HG02870 (cell line): ENCODE data around the gene TM9SF2.
"Not testable (repeated sequence)": the region's sequence is repeated elsewhere in the genome, so short reads cannot be mapped to it uniquely, and the experiment has no call there.

Experiments used
- ATAC-seq: cut with Tn5 transposase; IDR thresholded peaks from one replicate; pipeline ENCODE4 v1.9.1; 2021; ENCODE audit warnings: mild to moderate bottlenecking, moderate library complexity; ENCODE audit not compliant: unreplicated experiment

The TM9SF2 gene

DNA sequence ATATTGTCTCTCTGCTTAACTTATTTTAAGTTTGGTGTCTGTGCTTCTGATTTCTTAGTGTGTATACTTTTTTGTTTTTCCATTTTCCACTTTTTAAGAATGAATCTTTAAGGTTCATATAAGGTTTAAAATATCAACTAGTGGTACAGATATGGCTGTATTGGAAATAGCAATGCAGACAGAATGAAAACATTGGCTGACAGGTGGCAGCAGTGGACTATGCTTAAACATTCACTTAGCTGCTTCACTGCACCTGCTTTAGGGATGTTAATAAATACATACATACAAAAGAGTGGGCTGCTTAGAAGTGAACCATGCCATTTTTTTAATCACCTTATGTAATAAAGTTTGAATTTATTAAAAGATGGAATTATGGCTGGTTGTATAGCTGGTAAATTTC is 27.3 kb downstream of the TM9SF2 start:
- peak; percentile 73 for ATAC-seq

DNA sequence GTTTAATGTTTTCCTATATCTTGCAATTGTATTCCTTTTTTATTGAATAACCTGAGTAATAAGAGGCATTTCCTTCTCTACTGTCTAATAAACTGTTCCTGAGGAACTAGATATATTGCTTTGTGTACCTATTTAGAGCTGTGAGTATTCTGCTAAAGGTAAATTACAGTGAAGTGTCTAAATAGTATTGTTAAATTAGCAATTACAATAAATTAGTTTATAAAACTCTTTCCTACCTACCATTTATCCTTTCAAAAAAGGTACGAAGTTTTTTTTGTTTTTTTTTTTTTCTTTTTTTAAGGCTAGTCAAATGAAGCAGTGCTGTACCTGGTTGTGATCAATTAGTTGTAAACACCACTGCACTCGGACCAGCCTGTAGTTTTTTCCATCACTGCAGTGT is 34.8 kb downstream of the TM9SF2 start:
- ATAC-seq, result no peak

DNA sequence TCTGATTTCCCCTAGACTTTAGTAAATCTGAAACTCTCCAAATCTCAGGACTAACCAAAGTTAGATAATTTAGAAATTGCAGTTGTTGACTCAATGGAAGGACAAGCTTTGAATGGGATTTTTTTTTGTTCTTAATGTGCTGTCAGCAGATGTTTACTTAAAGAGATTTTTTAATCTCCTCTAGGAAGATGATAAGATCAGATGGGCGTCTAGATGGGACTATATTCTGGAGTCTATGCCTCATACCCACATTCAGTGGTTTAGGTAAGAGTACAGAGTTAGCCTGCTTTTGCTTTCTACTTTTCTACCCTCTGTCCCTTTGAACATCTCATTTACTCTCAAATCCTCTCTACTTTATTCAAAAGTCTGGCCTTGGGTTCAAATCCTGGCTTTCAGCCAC is 39.3 kb downstream of the TM9SF2 start:
- ATAC-seq, result no peak

DNA sequence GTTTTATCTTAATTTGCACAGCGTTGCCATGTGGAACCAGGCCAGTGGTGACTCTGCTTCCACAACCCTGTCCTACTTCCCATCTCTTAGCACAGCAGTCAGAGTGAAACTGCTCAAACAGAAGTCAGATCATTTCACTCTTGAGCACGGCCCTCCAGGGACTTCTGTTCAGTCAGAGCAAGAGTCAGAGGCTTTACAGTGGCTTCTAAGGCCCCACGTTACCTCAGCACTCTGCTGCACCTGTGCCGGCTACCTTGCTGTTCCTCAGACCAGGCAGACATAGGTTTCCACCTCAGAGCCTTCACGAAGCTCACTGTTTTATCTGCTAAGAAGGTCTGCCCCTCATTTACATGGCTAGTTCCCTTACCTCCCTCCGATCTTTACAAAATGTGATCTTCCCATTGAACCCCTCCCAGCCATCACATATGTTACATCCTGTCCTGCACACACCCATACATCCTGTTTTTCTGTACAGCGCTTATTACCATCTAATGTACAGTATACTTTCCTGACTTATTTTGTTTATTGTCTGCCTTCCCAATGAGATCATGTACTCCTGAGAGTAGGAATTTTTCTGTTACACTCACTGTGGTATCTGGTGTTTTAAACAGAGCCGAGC is 41.6 kb downstream of the TM9SF2 start:
- peak; percentile 97 for ATAC-seq

DNA sequence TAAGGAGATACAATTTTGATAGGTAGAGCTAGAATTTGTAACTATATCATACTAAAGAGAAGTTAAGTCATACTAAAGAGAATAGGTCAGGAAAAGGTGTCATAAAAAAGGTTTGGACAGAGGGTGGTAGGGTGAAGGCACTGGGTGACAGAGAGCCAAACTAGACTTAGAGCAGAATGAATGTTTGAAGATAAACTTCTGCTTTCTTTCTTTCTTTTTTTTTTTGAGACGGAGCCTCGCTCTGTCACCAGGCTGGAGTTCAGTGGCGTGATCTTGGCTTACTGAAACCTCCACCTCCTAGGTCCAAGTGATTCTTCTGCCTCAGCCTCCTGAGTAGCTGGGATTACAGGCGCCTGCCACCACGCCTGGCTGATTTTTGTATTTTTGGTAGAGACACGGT is 44.1 kb downstream of the TM9SF2 start:
- ATAC-seq, result no peak

DNA sequence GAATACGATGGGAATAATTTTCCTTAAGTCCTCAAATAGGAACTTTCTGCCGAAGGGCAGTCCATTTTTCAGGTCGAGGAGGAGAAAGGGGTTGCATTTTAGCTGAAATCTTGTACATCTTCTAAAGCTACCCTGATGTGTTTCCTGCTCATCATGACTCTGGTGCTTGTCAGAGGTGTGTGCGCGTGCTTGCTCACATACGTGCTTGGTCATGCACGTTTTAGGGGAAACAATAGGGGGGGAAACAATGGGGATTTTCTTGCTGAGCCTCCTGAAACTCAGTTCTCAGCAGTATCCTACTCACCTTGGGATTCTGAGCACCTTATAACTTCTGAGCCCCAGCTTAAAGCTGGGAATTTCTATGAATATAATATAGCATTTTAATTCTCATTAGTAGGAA is 44.7 kb downstream of the TM9SF2 start:
- ATAC-seq, result no peak

DNA sequence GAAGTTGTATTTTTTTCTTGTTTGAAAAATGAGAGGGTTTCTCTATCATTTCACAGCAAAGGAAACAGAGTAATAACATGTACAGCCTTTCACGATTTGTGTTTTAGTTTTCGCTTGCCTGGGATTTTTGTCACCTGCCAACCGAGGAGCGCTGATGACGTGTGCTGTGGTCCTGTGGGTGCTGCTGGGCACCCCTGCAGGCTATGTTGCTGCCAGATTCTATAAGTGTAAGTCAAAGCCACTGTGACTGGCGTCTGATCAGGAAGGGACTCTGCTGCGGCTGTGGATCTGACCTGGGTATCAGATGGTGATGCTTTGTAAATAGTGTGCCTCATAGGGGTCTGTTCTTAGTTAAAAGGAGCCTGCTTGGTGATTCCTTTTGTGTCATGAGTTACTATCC is 45.6 kb downstream of the TM9SF2 start:
- no peak for ATAC-seq

DNA sequence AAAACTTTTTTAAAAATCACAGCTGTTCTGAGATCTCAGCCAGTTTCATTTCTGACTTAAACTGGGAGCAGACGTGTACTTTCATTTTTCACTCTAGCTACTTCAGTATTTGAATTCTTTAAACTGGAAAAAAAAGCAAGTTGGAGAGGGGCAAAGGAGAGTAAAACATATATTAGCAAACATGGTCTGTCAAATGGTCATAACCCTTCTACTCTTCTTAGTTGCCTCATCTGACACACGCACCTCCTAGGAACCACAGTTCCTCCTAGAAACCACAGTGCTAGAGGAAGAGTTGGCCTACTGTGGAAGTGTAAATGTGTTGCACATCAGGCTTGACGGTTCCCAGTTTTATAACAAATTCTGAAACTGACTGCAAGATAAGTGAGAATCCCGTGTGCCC is 47.2 kb downstream of the TM9SF2 start:
- ATAC-seq, result peak; percentile 71

DNA sequence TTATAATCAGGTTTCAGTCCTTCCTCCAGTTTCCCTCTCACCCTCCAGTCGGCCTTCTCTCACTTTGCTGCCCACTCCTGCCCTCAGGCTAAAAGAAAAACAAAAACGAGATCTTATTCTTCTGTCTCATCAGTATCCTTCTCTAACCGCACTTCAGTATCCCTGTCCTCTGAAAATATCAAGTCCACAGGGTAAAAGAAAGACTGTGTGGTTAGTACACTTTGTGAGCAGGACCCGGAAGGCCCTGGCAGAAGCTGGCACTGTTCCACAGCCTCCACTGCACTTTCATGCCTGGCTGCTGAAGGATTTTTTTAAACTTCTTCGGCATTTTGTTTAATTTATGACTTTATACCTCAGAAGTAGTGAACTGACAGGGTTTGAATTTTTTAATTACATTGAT is 51.8 kb downstream of the TM9SF2 start:
- no peak for ATAC-seq

DNA sequence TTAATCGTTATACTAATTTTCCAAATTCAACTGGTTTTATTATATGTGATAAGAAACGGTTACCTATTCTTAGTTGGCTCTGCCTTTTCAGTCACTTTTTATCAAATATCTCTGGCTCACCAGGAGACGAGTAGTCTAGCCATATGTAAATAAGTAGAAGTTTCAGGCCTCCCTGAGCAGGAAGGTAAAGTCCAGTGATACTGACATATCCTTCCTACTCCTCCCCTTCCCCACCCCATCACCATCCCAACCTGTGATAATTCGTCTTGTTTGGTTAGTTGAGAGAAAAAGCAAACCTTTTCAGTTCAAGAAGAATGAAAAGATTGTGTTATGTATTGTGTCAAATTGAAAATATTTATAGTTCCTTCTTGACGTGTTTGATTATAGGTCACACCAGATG is 53.9 kb downstream of the TM9SF2 start:
- ATAC-seq, result no peak

DNA sequence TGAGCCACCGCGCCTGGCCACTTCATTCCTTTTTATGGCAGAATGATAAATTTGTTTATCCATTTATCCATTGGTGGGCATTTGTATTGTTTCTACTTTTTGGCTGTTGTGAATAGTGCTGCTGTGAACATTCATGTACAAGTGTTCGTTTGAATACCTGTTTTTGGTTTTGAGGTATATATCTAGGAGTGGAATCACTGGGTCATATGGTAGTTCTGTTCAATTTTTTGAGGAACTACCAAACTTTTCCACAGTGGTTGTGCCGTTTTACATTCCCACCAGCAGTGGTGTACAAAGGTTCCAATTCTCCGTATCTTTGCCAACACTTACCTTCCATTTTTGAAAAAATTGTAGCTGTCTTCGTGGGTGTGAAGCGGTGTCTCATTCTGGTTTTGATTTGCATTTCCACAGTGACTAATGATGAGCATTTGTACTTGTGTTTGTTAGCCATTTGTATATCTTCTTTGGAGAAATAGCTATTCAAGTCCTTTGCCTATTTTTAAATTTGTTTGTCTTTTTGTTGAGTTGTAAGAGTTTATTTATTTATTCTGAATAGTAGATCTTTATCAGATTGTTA is 55.7 kb downstream of the TM9SF2 start:
- no peak for ATAC-seq

DNA sequence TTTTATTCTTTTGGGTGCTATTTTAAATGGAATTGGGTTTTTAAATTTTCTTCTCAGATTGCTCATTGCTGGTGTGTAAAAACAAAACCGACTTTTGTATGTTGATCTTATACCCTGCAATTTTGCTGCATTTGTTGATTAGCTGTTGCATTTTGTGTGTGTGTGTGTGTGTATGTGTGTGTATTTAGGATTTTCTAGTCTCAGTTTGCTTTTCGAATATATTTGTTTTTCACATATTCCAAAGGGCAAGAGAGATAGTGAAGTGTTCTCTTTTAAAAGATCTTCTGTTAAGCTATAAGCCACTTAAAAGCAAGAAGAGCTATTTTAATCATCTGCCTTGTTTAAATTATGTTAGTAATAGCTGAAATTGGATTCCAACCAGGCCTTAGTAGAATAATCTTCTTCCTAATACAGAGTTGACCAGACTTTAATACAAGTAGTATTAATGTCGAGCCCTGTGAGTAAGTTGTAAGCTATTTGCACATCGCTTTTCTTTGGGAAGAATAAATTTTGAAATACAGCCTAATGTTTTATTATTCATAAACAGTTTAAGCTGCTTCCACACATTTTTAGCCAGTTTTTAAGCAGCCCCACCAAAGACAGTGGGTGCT is 57.4 kb downstream of the TM9SF2 start:
- no peak for ATAC-seq

DNA sequence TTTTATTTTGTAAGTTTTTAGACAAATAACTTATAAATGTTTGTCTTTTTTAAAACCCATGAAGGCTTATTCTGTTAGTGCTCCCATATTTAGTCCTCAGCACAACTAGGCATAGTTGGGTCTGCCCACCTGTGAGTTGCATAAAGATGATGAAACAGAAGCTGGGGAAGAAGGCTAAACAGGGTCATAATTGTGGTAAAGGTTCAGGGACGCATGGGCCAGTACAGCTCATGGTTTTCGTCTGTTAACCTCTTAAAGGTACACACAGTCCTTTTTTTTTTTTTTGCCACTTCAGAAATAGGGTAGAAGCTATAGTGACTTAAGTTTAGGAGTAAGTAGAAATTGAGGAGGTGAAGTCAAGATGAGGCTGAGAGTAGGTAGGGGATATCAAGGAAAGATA is 58.3 kb downstream of the TM9SF2 start:
- no peak for ATAC-seq

DNA sequence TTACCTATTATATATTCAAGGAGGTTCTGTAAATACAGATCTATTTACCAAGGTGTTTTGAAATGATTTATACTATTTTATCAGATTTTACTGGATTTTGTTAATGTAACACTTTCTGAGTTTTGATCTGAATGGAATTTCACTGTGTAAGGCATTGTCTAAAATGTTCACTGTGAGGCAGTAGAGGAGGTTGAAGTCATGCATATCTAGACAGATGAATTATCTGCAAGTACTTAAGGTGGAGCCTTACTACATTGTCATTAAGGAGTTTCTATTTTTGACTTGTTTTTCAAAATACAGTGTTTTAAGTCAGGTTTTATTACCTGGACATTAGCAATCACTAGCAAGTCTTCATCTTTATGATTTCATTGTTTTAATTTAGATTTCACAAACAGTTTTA is 62.1 kb downstream of the TM9SF2 start:
- ATAC-seq, result no peak

DNA sequence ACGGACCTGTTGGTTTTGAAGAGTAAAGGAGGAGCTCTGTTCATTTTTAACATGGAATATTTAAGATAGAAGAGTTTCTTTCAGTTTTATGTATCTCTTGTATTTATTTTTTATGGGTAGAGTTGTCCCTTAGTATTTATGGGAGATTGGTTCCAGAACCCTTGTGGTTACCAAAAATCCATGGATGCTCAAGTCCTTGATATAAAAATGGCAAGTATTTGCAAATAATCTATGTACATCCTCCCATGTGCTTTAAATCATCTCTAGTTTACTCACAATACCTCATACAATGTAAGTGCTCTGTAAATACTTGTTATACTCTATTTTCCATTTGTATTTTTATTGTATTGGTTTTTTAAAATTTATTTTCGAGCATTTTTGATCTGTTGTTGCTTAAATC is 63.1 kb downstream of the TM9SF2 start:
- ATAC-seq, result no peak

DNA sequence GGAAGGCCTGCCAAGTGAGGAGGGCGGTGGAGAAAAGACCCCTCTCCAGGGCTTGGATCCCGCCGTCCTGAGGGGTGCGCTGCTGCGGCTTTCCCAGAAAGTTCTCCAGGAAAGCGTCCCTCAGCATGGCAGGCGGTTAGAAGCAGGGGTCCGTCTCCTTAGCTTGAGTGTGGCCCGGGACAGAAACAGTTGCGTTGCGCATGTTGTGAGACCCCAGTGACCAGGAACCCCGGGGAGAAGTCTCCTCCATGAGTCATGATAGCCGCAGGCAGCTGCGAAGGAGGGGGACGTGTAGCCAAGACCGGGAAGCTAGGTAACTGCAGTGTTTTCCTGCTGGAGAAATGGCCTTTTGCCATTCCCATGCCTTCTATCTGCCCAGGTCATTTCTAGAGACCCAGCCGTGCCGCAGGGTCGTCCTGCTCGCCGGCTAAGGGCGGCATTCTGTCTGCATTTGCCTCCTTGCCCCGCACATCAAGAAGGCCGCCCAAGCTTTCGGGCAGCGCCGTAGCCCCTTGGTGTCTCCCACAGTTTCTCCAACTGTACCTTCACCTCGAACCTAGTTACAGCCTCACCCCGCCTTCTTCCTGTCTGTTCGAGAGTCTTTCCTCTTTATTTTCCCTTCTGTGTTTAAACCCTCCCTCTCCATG is 64.3 kb downstream of the TM9SF2 start:
- ATAC-seq, result no peak

DNA sequence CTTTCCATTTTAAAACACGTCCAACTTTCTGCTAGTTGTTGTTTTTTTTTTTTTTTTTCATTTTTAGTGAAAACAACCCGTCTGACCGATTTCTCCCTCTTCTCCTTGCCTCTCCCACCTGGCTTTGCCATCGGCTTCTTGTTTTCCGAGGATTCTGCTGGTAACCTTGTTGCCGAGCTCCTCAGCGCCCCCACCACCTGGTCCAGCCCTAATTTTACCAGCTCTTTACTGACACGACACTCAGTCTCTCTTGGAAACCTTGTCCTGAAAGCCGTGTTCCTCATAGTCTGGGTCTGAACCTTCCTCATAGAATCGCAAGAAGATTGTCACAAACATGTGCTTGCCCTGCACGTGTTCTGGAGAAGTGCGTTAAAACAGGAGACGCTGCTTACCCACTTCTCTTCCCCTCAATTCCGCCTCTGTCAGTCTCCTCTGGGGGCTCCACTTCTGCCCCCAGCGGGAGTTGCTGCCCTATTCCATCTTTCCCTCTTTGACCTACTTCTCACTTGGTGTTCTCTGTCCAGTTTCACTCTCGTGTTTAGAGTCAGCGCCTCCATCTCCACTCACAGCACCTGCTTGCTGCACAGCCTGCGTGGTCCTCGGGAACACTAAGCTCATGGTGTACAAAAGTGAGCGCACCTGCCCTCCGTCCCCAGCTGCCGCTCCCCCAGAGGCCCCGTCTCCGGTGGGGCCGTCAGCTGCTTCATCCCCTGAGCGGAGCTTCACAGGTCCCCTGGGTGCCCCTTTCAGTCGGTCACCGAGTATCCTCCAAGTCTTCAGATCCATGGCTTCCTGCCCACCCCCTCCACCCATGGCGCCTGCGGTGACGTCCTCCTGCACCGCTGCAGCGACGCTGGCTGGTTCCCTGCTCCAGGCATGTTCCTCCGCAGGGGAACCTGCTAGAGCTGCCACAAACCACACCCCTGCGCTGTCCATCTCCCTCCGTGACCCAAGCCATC is 65.1 kb downstream of the TM9SF2 start:
- no peak for ATAC-seq

DNA sequence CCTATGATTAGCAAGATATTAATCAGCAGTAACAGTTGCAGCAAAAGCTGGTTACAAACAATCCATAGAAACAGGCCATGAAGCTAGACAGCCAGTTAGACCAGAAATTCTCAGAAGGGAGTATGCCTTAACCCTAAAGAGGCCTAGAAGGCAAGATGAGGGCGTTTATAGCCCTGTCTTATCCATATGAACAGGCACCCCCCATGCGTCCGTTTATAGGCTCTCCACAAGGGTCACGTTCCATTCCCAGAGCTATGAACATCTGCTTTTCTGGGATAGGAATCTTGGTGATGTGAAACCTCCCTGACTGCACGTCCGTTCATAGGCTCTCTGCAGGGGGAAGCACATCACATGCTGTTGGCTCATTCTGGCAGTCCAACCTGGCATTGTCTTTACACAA is 67.6 kb downstream of the TM9SF2 start:
- ATAC-seq, result not testable (repeated sequence)

DNA sequence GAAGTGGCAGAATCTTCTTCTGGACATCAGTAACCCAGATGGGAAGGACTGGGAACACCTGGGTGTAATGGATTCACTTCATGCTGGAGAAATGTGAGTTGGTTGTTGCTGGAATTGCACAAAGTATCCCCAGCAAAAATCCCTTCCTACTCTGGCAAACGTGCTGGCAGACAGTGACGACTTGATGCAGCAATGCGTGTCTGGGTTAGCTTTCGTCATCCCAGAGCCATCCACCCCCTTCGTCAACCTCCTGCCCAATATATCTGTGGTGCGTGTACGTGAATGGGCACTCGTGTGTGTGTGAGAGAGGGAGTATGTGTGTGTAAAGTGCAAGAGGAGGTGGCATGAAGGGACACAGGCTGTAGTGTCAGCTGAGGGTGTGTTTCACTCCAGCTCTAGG is 70.9 kb downstream of the TM9SF2 start:
- no peak for ATAC-seq

DNA sequence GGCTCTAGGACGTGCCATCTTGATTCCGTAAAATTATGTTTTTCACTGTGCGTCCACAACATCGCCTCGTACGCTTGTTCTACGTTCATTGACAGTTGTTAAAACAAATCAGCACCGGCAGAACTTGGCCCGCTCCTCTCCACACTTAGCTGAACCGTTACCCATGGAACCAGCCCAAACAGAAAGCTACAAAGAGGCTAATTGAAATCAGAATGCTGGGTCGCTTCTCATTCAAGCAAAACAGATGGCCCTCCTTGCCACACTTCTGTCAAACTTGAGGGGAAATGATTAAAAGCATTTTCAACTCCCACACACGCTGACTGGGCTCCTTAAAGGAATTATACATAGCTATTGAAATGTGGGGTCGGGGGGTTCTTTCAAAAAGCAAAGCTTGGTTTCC is 71.6 kb downstream of the TM9SF2 start:
- ATAC-seq, result no peak
